Osteocyte (in vitro differentiated cells): ENCODE data around the gene CELF5. TPM values are rescaled to one million over a fixed set of nuclear protein-coding genes. Genes with fewer than 3 reads are reported as not detected.
"Not testable (repeated sequence)": the region's sequence is repeated elsewhere in the genome, so short reads cannot be mapped to it uniquely, and the experiment has no call there.

Source experiments
- DNase-seq: peaks from one replicate; pipeline ENCODE4 v3.0.0; 2021; ENCODE audit warnings: mixed read lengths; ENCODE audit not compliant: unreplicated experiment; ENCODE audit errors: extremely low spot score
- H3K27ac Mint-ChIP-seq: one replicate; pipeline ENCODE4 v1.8.0; 2021; ENCODE audit warnings: mild to moderate bottlenecking, mixed read lengths; ENCODE audit not compliant: unreplicated experiment
- H3K27me3 Mint-ChIP-seq: one replicate; pipeline ENCODE4 v1.8.0; 2021; ENCODE audit warnings: mixed read lengths; ENCODE audit not compliant: unreplicated experiment
- H3K36me3 Mint-ChIP-seq: one replicate; pipeline ENCODE4 v1.8.0; 2021; ENCODE audit warnings: mixed read lengths; ENCODE audit not compliant: unreplicated experiment
- H3K4me1 Mint-ChIP-seq: one replicate; pipeline ENCODE4 v1.8.0; 2021; ENCODE audit warnings: mixed read lengths; ENCODE audit not compliant: unreplicated experiment
- H3K4me3 Mint-ChIP-seq: one replicate; pipeline ENCODE4 v1.8.0; 2021; ENCODE audit warnings: mild to moderate bottlenecking, moderate library complexity, mixed read lengths; ENCODE audit not compliant: unreplicated experiment
- H3K9me3 Mint-ChIP-seq: one replicate; pipeline ENCODE4 v1.8.0; 2021; ENCODE audit warnings: mixed read lengths; ENCODE audit not compliant: unreplicated experiment
- CTCF ChIP-seq: fragments of 200-600 bp; sonication (generic); IDR thresholded peaks from 2 replicates; pipeline ENCODE4 v1.5.0; 2021; ENCODE audit warnings: antibody characterized with exemption, mild to moderate bottlenecking, moderate library complexity
- total RNA-seq: library from RNA; stranded (reverse); gene quantifications from 2 replicates; pipeline ENCODE4 v1.2.1, GENCODE V29; 2021

Gene CELF5
- total RNA-seq, 1 donor from 2014 or later = 0.16 TPM

GRCh38 chr19:3233116-3233515, 8.7 kb downstream of the CELF5 start:
- Mint-ChIP-seq H3K9me3 (no peaks in the 10 kb centered on the region), H3K36me3 (no peaks in the 10 kb centered on the region), H3K27me3 (peaks cover 5% of the 10 kb centered on the region), H3K27ac (no peak overlapping the region), H3K4me1 (no peaks in the 10 kb centered on the region), H3K4me3 (no peak overlapping the region)
- no peak for DNase-seq
- no peak for TF ChIP-seq CTCF

- H3K27ac Mint-ChIP-seq = no peak overlapping the region
- no peak overlapping the region for H3K4me3 Mint-ChIP-seq
- no peak for TF ChIP-seq CTCF
- no peaks in the 10 kb centered on the region for H3K9me3 Mint-ChIP-seq
- peaks cover 5% of the 10 kb centered on the region for H3K27me3 Mint-ChIP-seq
- no peaks in the 10 kb centered on the region for H3K36me3 Mint-ChIP-seq
- no peaks in the 10 kb centered on the region for H3K4me1 Mint-ChIP-seq
- DNase-seq = no peak
Measured at GRCh38 chr19:3233831-3234230, 9.4 kb downstream of the CELF5 start.

GRCh38 chr19:3234800-3235199, 10.3 kb downstream of the CELF5 start:
- H3K4me3 Mint-ChIP-seq = no peak overlapping the region
- TF ChIP-seq CTCF = peak; percentile 25
- H3K4me1 Mint-ChIP-seq = no peaks in the 10 kb centered on the region
- no peaks in the 10 kb centered on the region for H3K9me3 Mint-ChIP-seq
- no peak for DNase-seq
- no peak overlapping the region for H3K27ac Mint-ChIP-seq
- H3K36me3 Mint-ChIP-seq = no peaks in the 10 kb centered on the region
- H3K27me3 Mint-ChIP-seq = peaks cover 5% of the 10 kb centered on the region

DNA sequence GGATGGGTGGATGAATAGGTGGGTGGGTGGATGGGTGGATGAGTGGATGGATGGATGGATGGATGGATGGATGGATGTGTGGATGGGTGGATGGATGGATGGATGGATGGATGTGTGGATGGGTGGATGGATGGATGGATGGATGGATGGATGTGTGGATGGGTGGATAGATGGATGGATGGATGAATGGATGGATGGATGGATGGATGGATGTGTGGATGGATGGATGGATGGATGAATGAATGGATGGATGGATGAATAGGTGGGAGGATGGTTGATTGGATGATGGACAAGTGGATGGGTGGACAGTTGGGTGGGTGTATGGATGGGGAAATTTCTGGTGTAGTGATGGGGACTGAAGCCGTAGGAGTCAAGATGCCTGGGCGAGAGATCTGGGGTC, 11.1 kb downstream of the CELF5 start:
- not testable (repeated sequence) for H3K36me3 Mint-ChIP-seq, H3K4me3 Mint-ChIP-seq, H3K27me3 Mint-ChIP-seq, H3K27ac Mint-ChIP-seq, H3K9me3 Mint-ChIP-seq, H3K4me1 Mint-ChIP-seq, DNase-seq

GRCh38 chr19:3236272-3236671, 11.8 kb downstream of the CELF5 start:
- H3K4me3 Mint-ChIP-seq = no peak overlapping the region
- no peak for TF ChIP-seq CTCF
- H3K36me3 Mint-ChIP-seq = no peaks in the 10 kb centered on the region
- no peak for DNase-seq
- no peak overlapping the region for H3K27ac Mint-ChIP-seq
- H3K9me3 Mint-ChIP-seq = no peaks in the 10 kb centered on the region
- peaks cover 5% of the 10 kb centered on the region for H3K27me3 Mint-ChIP-seq
- no peaks in the 10 kb centered on the region for H3K4me1 Mint-ChIP-seq

GRCh38 chr19:3238066-3238561, 13.7 kb downstream of the CELF5 start:
- DNase-seq = no peak
- H3K9me3 Mint-ChIP-seq = no peaks in the 10 kb centered on the region
- H3K27ac Mint-ChIP-seq = no peak overlapping the region
- H3K36me3 Mint-ChIP-seq = no peaks in the 10 kb centered on the region
- H3K4me3 Mint-ChIP-seq = no peak overlapping the region
- H3K4me1 Mint-ChIP-seq = no peaks in the 10 kb centered on the region
- H3K27me3 Mint-ChIP-seq = peaks cover 4% of the 10 kb centered on the region
- TF ChIP-seq CTCF = no peak
